GM19351 (cell line): ENCODE results near the gene RASSF8.

Source experiments
- ATAC-seq: cut with Tn5 transposase; IDR thresholded peaks from one replicate; pipeline ENCODE4 v1.9.1; 2021; ENCODE audit warnings: mild to moderate bottlenecking, moderate library complexity; ENCODE audit not compliant: unreplicated experiment

Gene RASSF8

GRCh38 chr12:25958428-25959070, at the start of gene RASSF8:
Gene RASSF8, plus strand, starts transcription at chr12:25958682. Its CDS starts 96,662 bp downstream, at chr12:26055344.
- ATAC-seq: peak; percentile 83

GRCh38 chr12:25914551-25914950, 43.9 kb upstream of the RASSF8 start:
- ATAC-seq: no peak

DNA sequence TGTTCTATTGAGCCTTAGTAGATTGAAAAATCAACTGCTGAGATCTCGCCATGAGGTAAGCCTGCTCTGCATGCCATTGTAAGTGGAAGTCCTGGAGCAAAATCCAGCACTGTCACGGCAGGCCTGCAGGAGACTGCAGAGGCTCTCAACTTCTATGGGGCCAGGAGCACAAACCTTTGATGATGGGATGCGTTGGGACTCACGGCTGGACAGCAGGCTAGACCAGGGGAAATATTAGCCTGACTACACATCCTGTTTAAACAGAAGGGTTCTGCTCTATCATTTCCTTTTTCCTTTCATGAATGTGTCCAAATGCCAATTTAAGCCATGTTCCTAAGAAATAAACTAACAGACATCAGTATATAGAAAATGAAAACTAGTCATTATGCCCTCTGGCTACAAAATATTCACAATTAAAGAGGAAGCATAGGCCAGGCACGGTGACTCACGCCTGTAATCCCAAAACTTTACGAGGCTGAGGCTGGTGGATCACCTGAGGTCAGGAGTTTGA, 33.9 kb upstream of the RASSF8 start:
- ATAC-seq: no peak

DNA sequence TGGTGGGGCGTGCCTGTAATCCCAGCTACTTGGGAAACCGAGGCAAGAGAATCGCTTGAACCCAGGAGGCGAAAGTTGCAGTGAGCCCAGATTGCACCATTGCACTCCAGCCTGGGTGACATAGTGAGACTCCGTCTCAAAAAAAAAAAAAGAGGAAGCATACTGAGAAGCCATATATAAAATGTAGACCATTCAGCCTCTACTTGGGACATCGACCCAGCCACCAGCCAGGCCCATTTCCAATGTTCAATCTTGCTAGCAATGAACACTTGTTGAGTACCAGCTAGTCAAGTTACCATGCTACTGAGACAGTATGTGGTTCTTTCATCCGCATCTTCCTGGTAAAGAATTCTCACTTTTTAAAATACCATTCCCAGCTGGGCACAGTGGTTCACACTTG, 33.4 kb upstream of the RASSF8 start:
- no peak for ATAC-seq

- no peak for ATAC-seq
Observed at GRCh38 chr12:25926536-25926935, 31.9 kb upstream of the RASSF8 start.

DNA sequence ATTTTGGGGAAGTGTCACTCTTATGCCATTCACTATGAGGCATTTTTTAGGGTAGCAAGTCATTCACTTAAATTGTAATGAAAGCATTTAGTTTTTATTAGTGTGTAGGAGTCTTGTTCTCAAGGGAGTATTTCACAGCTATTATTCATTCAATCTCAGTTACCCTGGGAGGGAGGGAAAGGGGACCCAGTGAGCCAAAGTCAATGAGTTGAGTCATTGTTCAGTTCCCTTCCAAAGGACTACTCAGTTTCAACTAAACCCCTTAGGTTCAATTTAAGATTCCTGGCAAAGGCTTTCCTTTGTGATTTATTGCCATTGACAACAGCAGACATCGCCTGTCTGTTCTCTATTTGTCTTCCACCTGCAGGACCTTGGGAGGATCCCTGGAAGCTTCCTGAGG, 29.3 kb upstream of the RASSF8 start:
- ATAC-seq: no peak

- no peak for ATAC-seq
Observed at GRCh38 chr12:25932971-25933370, 25.5 kb upstream of the RASSF8 start.

DNA sequence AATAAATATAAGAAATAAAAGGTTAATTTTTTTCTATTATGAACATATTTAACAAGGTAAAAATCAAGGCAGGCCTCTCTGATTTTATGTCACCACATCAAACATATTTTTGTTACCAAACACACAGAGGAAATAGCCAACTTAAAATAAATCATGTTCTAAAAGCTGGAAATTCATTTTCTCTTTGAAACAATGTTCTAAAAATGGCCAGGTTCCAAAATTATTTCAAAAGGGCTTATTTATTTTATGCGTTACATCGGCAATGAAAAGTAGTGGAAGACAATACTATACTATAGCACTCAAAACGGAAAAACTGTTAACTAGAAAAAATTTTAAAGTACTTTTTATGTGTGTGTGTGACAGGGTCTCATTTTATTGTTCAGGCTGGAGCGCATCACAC, 24.0 kb upstream of the RASSF8 start:
- ATAC-seq: no peak

GRCh38 chr12:25935355-25936144, 22.9 kb upstream of the RASSF8 start:
- ATAC-seq: no peak

- ATAC-seq: no peak
Observed at GRCh38 chr12:25937096-25937495, 21.4 kb upstream of the RASSF8 start.

GRCh38 chr12:25938581-25938980, 19.9 kb upstream of the RASSF8 start:
- no peak for ATAC-seq

DNA sequence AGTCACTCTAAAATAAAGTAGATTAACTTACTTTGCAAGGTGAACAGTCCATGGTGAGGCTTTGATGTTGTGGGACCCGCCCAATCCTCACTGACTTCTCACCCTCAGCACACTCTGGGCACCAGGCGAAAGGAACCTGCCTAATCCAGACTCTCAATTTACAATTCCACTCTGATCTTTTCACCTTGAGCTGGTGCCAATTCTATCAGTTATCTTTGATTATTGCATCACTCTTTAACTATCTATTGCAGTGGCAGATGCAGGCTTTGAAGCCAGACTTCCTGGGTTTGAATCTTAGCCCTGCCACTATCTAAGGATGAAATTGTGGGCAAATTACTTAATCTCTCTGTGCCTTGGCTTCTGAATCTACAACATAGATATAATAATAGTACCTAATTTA, 18.9 kb upstream of the RASSF8 start:
- ATAC-seq: no peak

GRCh38 chr12:25940886-25941285, 17.6 kb upstream of the RASSF8 start:
- no peak for ATAC-seq

- no peak for ATAC-seq
Observed at GRCh38 chr12:25942709-25943108, 15.8 kb upstream of the RASSF8 start.

- no peak for ATAC-seq
Observed at GRCh38 chr12:25943940-25944339, 14.5 kb upstream of the RASSF8 start.

- ATAC-seq: no peak
Observed at GRCh38 chr12:25949343-25949742, 9.1 kb upstream of the RASSF8 start.

DNA sequence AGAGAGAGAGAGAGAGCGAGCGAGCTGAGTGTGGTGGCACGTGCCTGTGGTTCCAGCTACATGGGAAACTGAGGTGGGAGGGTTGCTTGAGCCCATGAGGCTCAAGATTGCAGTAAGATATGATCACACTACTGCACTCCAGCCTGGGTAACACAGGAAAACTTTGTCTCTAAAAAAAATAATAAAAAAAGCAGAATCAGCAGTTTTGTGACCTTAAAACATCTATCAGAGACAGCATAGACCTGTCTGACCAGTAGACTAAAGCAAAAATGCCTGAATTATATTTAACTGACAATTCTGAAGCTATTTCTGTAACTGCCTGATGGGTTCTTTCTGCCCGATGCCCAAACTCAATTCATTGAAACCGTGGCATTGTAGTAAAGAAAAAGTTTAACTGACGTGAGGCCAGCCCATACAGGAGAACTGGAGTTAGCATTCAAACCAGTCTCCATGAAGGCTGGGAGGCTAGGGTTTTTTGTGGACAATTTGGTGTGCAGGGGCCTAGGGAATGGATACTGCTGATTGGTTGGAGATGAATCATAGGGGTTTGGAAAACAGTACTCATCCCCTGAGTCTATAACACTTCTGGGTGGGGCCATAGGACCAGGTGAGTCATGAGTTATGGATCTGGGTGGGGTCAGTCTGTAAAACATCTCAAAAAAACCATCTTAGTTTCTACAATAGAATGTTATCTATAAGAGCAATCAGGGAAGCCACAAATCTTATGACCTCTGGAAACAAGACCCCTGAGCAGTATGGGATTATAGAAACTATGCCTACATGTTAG, 8.0 kb upstream of the RASSF8 start:
- ATAC-seq: no peak

DNA sequence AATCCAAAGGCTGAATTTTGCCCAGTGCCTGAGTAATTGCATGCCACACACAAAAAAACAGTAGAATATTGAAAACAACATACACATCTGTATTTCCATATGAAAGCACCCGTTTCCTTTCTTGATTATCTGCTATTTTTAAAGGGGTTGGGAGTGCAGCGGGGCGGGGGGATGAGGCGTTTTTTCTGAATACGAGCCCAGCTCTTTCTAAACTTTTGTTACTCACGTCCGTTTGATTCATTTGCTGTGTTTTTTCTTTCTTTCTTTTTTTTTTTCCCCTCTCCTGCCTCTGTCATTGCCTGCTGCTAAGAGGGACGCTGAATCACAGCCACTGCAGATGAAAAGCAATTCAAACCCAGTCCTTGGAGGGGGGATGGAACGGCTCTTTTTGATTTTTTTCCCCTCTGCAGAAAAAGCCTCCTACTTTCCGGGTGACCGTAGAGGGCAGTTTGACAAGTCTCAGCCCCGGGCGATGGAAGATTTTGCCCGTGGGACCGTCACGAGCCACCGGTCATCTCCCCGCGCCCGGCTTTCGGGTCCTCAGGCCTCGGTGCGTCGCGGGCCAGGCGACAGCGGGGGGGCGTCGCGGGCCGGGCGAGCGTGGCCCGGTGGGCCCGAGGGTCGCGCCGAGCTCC, 572 bp upstream of the RASSF8 start:
- peak; percentile 12 for ATAC-seq

GRCh38 chr12:25959071-25959961, 834 bp downstream of the RASSF8 start:
- ATAC-seq: peak; percentile 43

- ATAC-seq: no peak
Observed at GRCh38 chr12:25960143-25960542, 1.7 kb downstream of the RASSF8 start.
